Effector memory CD4-positive, alpha-beta T cell (primary cell): ENCODE data around the gene PRIMA1.

Source experiments
- DNase-seq, 3 donors: peaks; one replicate each; pipeline ENCODE4 v3.0.0-alpha.2; 2020
- H3K27ac ChIP-seq: 2 replicates; pipeline ENCODE4 v1.7.0; 2013; ENCODE audit warnings: mild to moderate bottlenecking, low read length, moderate library complexity; ENCODE audit not compliant: insufficient read depth, poor library complexity, severe bottlenecking
- H3K27me3 ChIP-seq: replicated peaks from 2 replicates; pipeline ENCODE4 v1.7.0; 2013; ENCODE audit warnings: mild to moderate bottlenecking, low read length; ENCODE audit not compliant: insufficient read depth, control insufficient read depth, poor library complexity, severe bottlenecking
- H3K36me3 ChIP-seq: 2 replicates; pipeline ENCODE4 v1.7.0; 2013; ENCODE audit warnings: mild to moderate bottlenecking, low read length, moderate library complexity; ENCODE audit not compliant: control insufficient read depth, insufficient read depth
- H3K4me1 ChIP-seq: 2 replicates; pipeline ENCODE4 v1.7.0; 2013; ENCODE audit warnings: low read length, mild to moderate bottlenecking; ENCODE audit not compliant: control insufficient read depth, insufficient read depth, poor library complexity, severe bottlenecking
- H3K4me3 ChIP-seq: 2 replicates; pipeline ENCODE4 v1.7.0; 2013; ENCODE audit warnings: low read length, low read depth, mild to moderate bottlenecking; ENCODE audit not compliant: insufficient read depth, poor library complexity, severe bottlenecking
- H3K9me3 ChIP-seq: 2 replicates; pipeline ENCODE4 v1.7.0; 2013; ENCODE audit warnings: mild to moderate bottlenecking, low read length, moderate library complexity; ENCODE audit not compliant: control insufficient read depth

The PRIMA1 gene

GRCh38 chr14:93686268-93686667 lies 102.0 kb downstream of the PRIMA1 start:
- Histone ChIP-seq H3K27me3 (peaks cover 2% of the 10 kb centered on the region), H3K36me3 (no peaks in the 10 kb centered on the region), H3K4me1 (no peaks in the 10 kb centered on the region), H3K4me3 (no peak overlapping the region), H3K27ac (no peak overlapping the region), H3K9me3 (no peaks in the 10 kb centered on the region)
- DNase-seq: no peak

GRCh38 chr14:93685121-93685895 lies 103.0 kb downstream of the PRIMA1 start:
- no peak for DNase-seq
- Histone ChIP-seq H3K4me3 (no peak overlapping the region), H3K27me3 (peaks cover 2% of the 10 kb centered on the region), H3K36me3 (no peaks in the 10 kb centered on the region), H3K27ac (no peak overlapping the region), H3K9me3 (no peaks in the 10 kb centered on the region), H3K4me1 (no peaks in the 10 kb centered on the region)

GRCh38 chr14:93683226-93683625 lies 105.1 kb downstream of the PRIMA1 start:
- Histone ChIP-seq H3K27me3 (no peaks in the 10 kb centered on the region), H3K36me3 (no peaks in the 10 kb centered on the region), H3K27ac (no peak overlapping the region), H3K4me1 (no peaks in the 10 kb centered on the region), H3K9me3 (no peaks in the 10 kb centered on the region), H3K4me3 (no peak overlapping the region)
- DNase-seq: no peak

GRCh38 chr14:93682459-93682858 lies 105.8 kb downstream of the PRIMA1 start:
- no peak overlapping the region for H3K27ac ChIP-seq
- no peaks in the 10 kb centered on the region for H3K36me3 ChIP-seq
- H3K4me3 ChIP-seq: no peak overlapping the region
- H3K27me3 ChIP-seq: no peaks in the 10 kb centered on the region
- H3K9me3 ChIP-seq: no peaks in the 10 kb centered on the region
- H3K4me1 ChIP-seq: no peaks in the 10 kb centered on the region
- no peak for DNase-seq

- H3K27me3 ChIP-seq: no peaks in the 10 kb centered on the region
- H3K9me3 ChIP-seq: no peaks in the 10 kb centered on the region
- no peak overlapping the region for H3K27ac ChIP-seq
- no peak overlapping the region for H3K4me3 ChIP-seq
- no peak for DNase-seq
- no peaks in the 10 kb centered on the region for H3K36me3 ChIP-seq
- no peaks in the 10 kb centered on the region for H3K4me1 ChIP-seq
Measured at GRCh38 chr14:93676416-93676958, 111.8 kb downstream of the PRIMA1 start.

- no peaks in the 10 kb centered on the region for H3K27me3 ChIP-seq
- H3K9me3 ChIP-seq: no peaks in the 10 kb centered on the region
- DNase-seq: no peak
- no peaks in the 10 kb centered on the region for H3K36me3 ChIP-seq
- H3K4me1 ChIP-seq: no peaks in the 10 kb centered on the region
- H3K4me3 ChIP-seq: no peak overlapping the region
- H3K27ac ChIP-seq: no peak overlapping the region
Measured at GRCh38 chr14:93675651-93676050, 112.6 kb downstream of the PRIMA1 start.

- Histone ChIP-seq H3K9me3 (no peaks in the 10 kb centered on the region), H3K36me3 (no peaks in the 10 kb centered on the region), H3K4me1 (no peaks in the 10 kb centered on the region), H3K4me3 (no peak overlapping the region), H3K27me3 (no peaks in the 10 kb centered on the region), H3K27ac (no peak overlapping the region)
- no peak for DNase-seq
Measured at GRCh38 chr14:93674343-93674742, 113.9 kb downstream of the PRIMA1 start.

- Histone ChIP-seq H3K27ac (no peak overlapping the region), H3K4me1 (no peaks in the 10 kb centered on the region), H3K27me3 (no peaks in the 10 kb centered on the region), H3K9me3 (peaks cover 7% of the 10 kb centered on the region), H3K36me3 (no peaks in the 10 kb centered on the region), H3K4me3 (no peak overlapping the region)
- DNase-seq: no peak
Measured at GRCh38 chr14:93669632-93670031, 118.7 kb downstream of the PRIMA1 start.
